H9 (cell line): ENCODE results near the gene CEACAM5. TPM values are rescaled to one million over a fixed set of nuclear protein-coding genes. Genes with fewer than 3 reads are reported as not detected.

ENCODE experiments used
- DNase-seq: peaks from one replicate; pipeline ENCODE4 v3.0.0-alpha.2; 2017
- H2AFZ ChIP-seq: one replicate; pipeline ENCODE4 v1.6.1; 2013; ENCODE audit warnings: mild to moderate bottlenecking, low read length, control low read depth, moderate library complexity
- H2AK5ac ChIP-seq: 2 replicates; pipeline ENCODE4 v1.6.1; 2013; ENCODE audit warnings: low read length, control low read depth, mixed read lengths; ENCODE audit not compliant: insufficient read length
- H2BK120ac ChIP-seq: one replicate; pipeline ENCODE4 v1.6.1; 2013; ENCODE audit warnings: low read depth, mild to moderate bottlenecking, low read length, control low read depth, inconsistent platforms; ENCODE audit not compliant: poor library complexity, severe bottlenecking
- H2BK12ac ChIP-seq: 2 replicates; pipeline ENCODE4 v1.6.1; 2013; ENCODE audit warnings: low read length, control low read depth, mixed read lengths, low read depth; ENCODE audit not compliant: insufficient read length
- H2BK15ac ChIP-seq: 2 replicates; pipeline ENCODE4 v1.6.1; 2013; ENCODE audit warnings: low read depth, low read length, control low read depth
- H2BK20ac ChIP-seq: one replicate; pipeline ENCODE4 v1.6.1; 2013; ENCODE audit warnings: low read depth, mild to moderate bottlenecking, low read length, control low read depth, inconsistent platforms; ENCODE audit not compliant: poor library complexity, severe bottlenecking
- H2BK5ac ChIP-seq: 2 replicates; pipeline ENCODE4 v1.6.1; 2013; ENCODE audit warnings: low read length, control low read depth, mixed read lengths; ENCODE audit not compliant: insufficient read length
- H3K14ac ChIP-seq: 2 replicates; pipeline ENCODE4 v1.6.1; 2013; ENCODE audit warnings: low read length, control low read depth; ENCODE audit not compliant: insufficient read depth
- H3K18ac ChIP-seq: 2 replicates; pipeline ENCODE4 v1.6.1; 2013; ENCODE audit warnings: low read depth, mild to moderate bottlenecking, mixed read lengths, low read length, control low read depth; ENCODE audit not compliant: insufficient read length
- H3K23ac ChIP-seq: 2 replicates; pipeline ENCODE4 v1.6.1; 2013; ENCODE audit warnings: low read length, control low read depth, mixed read lengths, low read depth; ENCODE audit not compliant: insufficient read length
- H3K23me2 ChIP-seq: 2 replicates; pipeline ENCODE4 v1.6.1; 2013; ENCODE audit warnings: low read depth, mild to moderate bottlenecking, mixed read lengths, low read length, control low read depth; ENCODE audit not compliant: insufficient read length, poor library complexity, severe bottlenecking
- H3K27ac ChIP-seq: 2 replicates; pipeline ENCODE4 v1.5.1; 2013; ENCODE audit warnings: low read length, control low read depth, mixed read lengths, low read depth; ENCODE audit not compliant: insufficient read length
- H3K27me3 ChIP-seq: 2 replicates; pipeline ENCODE4 v1.6.1; 2013; ENCODE audit warnings: low read length, control low read depth, inconsistent platforms; ENCODE audit not compliant: insufficient read depth
- H3K4ac ChIP-seq: 2 replicates; pipeline ENCODE4 v1.6.1; 2013; ENCODE audit warnings: low read depth, mild to moderate bottlenecking, control low read depth, inconsistent platforms, low read length, moderate library complexity
- H3K4me1 ChIP-seq: 2 replicates; pipeline ENCODE4 v1.6.1; 2013; ENCODE audit warnings: low read length, control low read depth, inconsistent platforms; ENCODE audit not compliant: insufficient read depth
- H3K4me2 ChIP-seq: 2 replicates; pipeline ENCODE4 v1.6.1; 2013; ENCODE audit warnings: low read length, control low read depth, mixed read lengths; ENCODE audit not compliant: insufficient read length, insufficient read depth
- H3K56ac ChIP-seq: 2 replicates; pipeline ENCODE4 v1.6.1; 2013; ENCODE audit warnings: low read depth, mild to moderate bottlenecking, mixed read lengths, low read length, control low read depth; ENCODE audit not compliant: insufficient read length
- H3K79me1 ChIP-seq: 2 replicates; pipeline ENCODE4 v1.6.1; 2013; ENCODE audit warnings: low read depth, mild to moderate bottlenecking, moderate library complexity, low read length, control low read depth, inconsistent platforms; ENCODE audit not compliant: insufficient read depth, poor library complexity, severe bottlenecking
- H3K79me2 ChIP-seq: 2 replicates; pipeline ENCODE4 v1.6.1; 2013; ENCODE audit warnings: low read length, control low read depth, inconsistent platforms; ENCODE audit not compliant: insufficient read depth
- H3K9ac ChIP-seq: 2 replicates; pipeline ENCODE4 v1.6.1; 2013; ENCODE audit warnings: low read length, control low read depth, mixed read lengths; ENCODE audit not compliant: insufficient read length; ENCODE audit errors: extremely low read depth
- H3K9me3 ChIP-seq: one replicate; pipeline ENCODE4 v1.6.1; 2013; ENCODE audit warnings: low read depth, low read length, inconsistent platforms; ENCODE audit not compliant: control insufficient read depth
- H3T11ph ChIP-seq: one replicate; pipeline ENCODE4 v1.6.1; 2013; ENCODE audit warnings: mild to moderate bottlenecking, low read length, control low read depth, inconsistent platforms
- H4K20me1 ChIP-seq: one replicate; pipeline ENCODE4 v1.6.1; 2013; ENCODE audit not compliant: control insufficient read depth, insufficient read length, insufficient read depth
- H4K5ac ChIP-seq: 2 replicates; pipeline ENCODE4 v1.6.1; 2013; ENCODE audit warnings: low read depth, mild to moderate bottlenecking, mixed read lengths, low read length, control low read depth; ENCODE audit not compliant: insufficient read length
- H4K8ac ChIP-seq: replicated peaks from 2 replicates; pipeline ENCODE4 v1.6.1; 2013; ENCODE audit warnings: low read length, control low read depth, mixed read lengths, low read depth; ENCODE audit not compliant: insufficient read length
- H4K91ac ChIP-seq: 2 replicates; pipeline ENCODE4 v1.6.1; 2013; ENCODE audit warnings: low read depth, mild to moderate bottlenecking, moderate library complexity, mixed read lengths, low read length, control low read depth; ENCODE audit not compliant: insufficient read length
- H3K27ac Mint-ChIP-seq, 3 experiments: 2 replicates in 2 of 3; 3 replicates in 1 of 3; pipeline ENCODE4 v1.8.0; 2020 to 2021; ENCODE audit warnings: mixed read lengths in 3 of 3, mild to moderate bottlenecking in 1 of 3, moderate library complexity in 1 of 3
- H3K27me3 Mint-ChIP-seq: 2 replicates; pipeline ENCODE4 v1.8.0; 2021; ENCODE audit warnings: low read depth, mild to moderate bottlenecking, moderate library complexity, mixed read lengths
- H3K36me3 Mint-ChIP-seq, 3 experiments: 2 replicates in 2 of 3; 3 replicates in 1 of 3; pipeline ENCODE4 v1.8.0; 2020 to 2021; ENCODE audit warnings: low read depth in 3 of 3, mixed read lengths in 3 of 3; ENCODE audit not compliant: insufficient read depth in 1 of 3
- H3K4me1 Mint-ChIP-seq, 2 experiments: 2 replicates each; pipeline ENCODE4 v1.8.0; 2020; ENCODE audit warnings: mixed read lengths in 2 of 2
- H3K4me3 Mint-ChIP-seq, 2 experiments: 2 replicates in 1 of 2; 3 replicates in 1 of 2; pipeline ENCODE4 v1.8.0; 2020 to 2021; ENCODE audit warnings: mild to moderate bottlenecking in 2 of 2, mixed read lengths in 2 of 2, moderate library complexity in 1 of 2
- H3K9me3 Mint-ChIP-seq, 2 experiments: 2 replicates in 1 of 2; 3 replicates in 1 of 2; pipeline ENCODE4 v1.8.0; 2020; ENCODE audit warnings: mild to moderate bottlenecking in 2 of 2, mixed read lengths in 2 of 2, moderate library complexity in 1 of 2
- CTCF ChIP-seq: fragments of 200-600 bp; sonication (generic); conservative IDR thresholded peaks from 3 replicates; pipeline ENCODE4 v1.8.0; 2021; ENCODE audit warnings: antibody characterized with exemption, mild to moderate bottlenecking
- WGBS: extraction: QIAGEN DNeasy Blood & Tissue Kit; methylation state at CpG from one replicate; pipeline ENCODE4 v1.1.7; 2013; ENCODE audit warnings: missing lambda C conversion rate, low lambda C conversion rate, mixed read lengths; ENCODE audit not compliant: insufficient read length; ENCODE audit errors: extremely low coverage; 5-methylcytosine and 5-hydroxymethylcytosine counted together
- total RNA-seq: library from RNA; stranded (reverse); gene quantifications from 2 replicates; pipeline ENCODE4 v1.2.1, GENCODE V29; 2021

Gene CEACAM5
- total RNA-seq, 1 experiment from 2014 or later: not detected

DNA sequence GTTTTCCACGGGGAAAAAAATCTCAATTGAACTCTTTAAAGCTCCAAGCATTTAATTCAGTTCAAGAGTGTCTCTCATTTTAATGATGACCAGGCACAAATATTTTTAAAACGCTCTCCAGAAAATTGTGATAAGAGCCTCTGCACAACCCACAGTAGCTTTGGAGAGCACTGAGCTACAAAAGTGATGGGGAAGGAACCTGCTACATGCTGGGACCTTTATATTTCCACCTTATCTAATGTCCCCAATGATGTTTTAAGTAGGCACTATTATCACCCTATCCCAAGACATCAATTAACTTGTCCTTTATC, 32.8 kb downstream of the CEACAM5 start:
- Histone ChIP-seq H3K4ac (no peak overlapping the region), H3K4me1 (no peaks in the 10 kb centered on the region), H3K18ac (no peak overlapping the region), H2BK15ac (no peak overlapping the region), H4K20me1 (no peaks in the 10 kb centered on the region), H2AFZ (no peak overlapping the region), H4K8ac (no peak overlapping the region), H3K14ac (no peak overlapping the region), H4K5ac (no peak overlapping the region), H3K23ac (no peak overlapping the region), H4K91ac (no peak overlapping the region), H3K27ac (no peak overlapping the region), H3K9ac (no peak overlapping the region), H3K79me2 (no peaks in the 10 kb centered on the region), H3K23me2 (no peaks in the 10 kb centered on the region), H3K56ac (no peak overlapping the region), H3K79me1 (no peaks in the 10 kb centered on the region), H3K4me2 (no peak overlapping the region), H3K9me3 (peaks cover 8% of the 10 kb centered on the region), H2BK120ac (no peak overlapping the region), H3T11ph (no peak overlapping the region), H2BK20ac (no peak overlapping the region), H2AK5ac (no peak overlapping the region), H3K27me3 (no peaks in the 10 kb centered on the region), H2BK12ac (no peak overlapping the region), H2BK5ac (no peak overlapping the region)
- H3K36me3 Mint-ChIP-seq: peaks cover 0 to 17% (median 0%) of the 10 kb centered on the region in 3 experiments; a peak in 2 of 7 replicates
- TF ChIP-seq CTCF: no peak
- no peak overlapping the region for H3K4me3 Mint-ChIP-seq
- no peaks in the 10 kb centered on the region for H3K4me1 Mint-ChIP-seq
- no peak overlapping the region for H3K27ac Mint-ChIP-seq
- no peak for DNase-seq
- peaks cover 72 to 94% of the 10 kb centered on the region in 2 experiments for H3K9me3 Mint-ChIP-seq
- H3K27me3 Mint-ChIP-seq: no peaks in the 10 kb centered on the region; the same call in 1 of the 2 replicates
- WGBS: no CpG with 5 or more reads among the region's 2 CpGs
